ELR (cell line): ENCODE measurements around the gene TBX4.
"Not testable (repeated sequence)": the region's sequence is repeated elsewhere in the genome, so short reads cannot be mapped to it uniquely, and the experiment has no call there.

Experiments
- DNase-seq: peaks from one replicate; pipeline ENCODE4 v3.0.0-alpha.2; 2015; ENCODE audit warnings: low read depth

Gene TBX4

DNA sequence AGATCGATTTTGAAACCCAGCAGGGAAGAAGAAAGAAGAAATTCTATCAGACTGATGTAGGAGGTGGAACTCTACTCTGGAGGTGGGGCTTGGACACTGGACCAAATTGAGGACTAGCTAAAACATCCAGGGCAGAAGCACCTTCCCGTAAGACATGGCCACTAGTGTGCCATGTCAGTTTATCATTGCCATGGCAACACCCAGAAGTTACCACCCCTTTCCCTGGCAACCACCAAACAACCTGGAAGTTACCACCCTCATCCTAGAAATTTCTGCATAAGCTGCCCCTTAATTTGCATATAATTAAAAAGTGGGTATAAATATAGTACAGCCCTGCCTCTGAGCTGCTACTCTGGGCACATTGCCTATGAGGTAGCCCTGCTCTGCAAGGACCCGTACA is 72.1 kb downstream of the TBX4 start:
- DNase-seq: no peak

DNA sequence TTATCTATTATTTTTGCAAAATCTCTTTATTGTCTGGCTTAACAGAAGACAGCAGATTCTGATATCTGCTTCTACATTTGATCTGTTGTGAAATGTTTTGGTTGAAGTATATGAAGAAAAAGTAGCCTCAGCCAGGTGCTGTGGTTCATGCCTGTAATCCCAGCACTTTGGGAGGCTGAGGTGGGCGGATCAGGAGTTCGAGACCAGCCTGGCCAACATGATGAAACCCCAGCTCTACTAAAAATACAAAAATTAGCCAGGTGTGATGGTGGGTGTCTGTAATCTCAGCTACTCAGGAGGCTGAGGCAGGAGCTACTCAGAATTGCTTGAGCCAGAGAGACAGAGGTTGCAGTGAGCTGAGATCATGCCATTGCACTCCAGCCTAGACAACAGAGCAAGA is 75.2 kb downstream of the TBX4 start:
- not testable (repeated sequence) for DNase-seq

DNA sequence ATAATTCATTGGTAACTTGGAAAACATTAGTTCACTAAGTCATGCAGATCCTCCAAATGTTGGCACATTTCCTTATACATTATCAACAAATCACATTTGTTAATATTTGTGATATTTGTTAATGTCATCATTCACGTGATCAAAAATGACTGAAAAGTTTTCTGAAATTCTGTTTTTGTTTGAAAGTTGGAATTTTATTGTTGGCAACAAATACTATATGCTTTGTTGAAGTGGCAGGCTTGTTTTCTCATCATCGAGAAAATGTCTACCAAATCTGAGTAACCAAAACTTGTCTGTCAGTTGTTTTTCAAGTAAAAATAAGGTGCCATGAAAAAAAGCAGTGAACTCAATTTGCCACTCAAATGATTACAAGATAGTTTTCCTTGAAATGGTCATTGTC is 75.9 kb downstream of the TBX4 start:
- DNase-seq: no peak

DNA sequence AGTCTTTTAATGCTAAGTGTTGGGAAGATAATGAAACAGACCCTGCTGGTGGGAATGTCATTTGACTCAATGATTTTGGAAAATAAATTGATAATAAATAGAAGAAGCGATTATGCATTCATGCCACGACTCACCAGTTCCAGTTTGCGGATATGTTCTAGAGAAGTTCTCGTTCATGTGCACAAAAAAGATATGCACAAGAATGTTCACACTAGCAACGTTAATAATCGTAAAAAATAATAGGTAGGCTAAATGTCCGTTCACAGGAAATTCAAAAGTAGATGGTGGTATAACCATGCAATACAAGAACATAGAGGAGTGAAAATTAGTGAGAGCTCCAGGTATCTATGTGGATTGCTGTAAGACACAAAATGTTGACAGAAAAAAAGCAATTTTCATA is 79.0 kb downstream of the TBX4 start:
- DNase-seq: no peak

DNA sequence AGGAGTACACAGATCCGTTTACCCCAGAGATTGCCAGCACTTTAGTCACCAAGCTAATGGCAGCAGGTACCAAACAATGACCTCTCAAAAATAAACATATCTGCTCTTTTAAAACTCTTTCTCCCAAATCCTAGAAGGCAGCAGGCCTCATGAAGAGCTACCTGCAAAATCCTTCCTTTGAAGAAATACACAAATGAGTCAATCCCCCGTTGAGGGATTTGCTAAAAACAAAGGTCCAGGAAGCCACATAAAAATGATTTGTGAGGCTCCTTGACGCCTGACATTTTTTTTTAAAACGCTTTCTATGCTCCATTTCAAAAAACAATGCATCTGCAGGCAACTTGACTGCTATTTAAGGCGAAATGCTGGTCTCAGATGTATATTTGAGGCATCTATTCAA is 80.6 kb downstream of the TBX4 start:
- DNase-seq: no peak

DNA sequence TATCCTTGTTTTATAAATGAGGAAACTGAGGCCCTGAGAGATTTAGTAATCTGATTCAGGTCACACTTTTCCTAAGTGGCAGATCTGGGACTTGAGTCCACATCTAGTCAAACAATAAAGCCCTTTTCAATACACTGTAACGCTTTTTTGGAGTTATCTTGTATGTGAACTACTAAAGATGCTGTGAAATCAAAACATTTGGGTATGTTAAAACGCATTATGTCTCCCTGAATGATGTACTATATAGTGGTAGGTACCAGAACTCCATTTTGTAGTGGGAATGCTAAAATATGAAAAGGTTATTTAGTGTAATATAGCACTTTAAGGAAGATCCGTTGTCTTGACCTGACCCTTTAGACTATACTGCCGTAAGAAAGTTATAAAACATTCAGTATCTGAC is 81.6 kb downstream of the TBX4 start:
- DNase-seq: no peak

DNA sequence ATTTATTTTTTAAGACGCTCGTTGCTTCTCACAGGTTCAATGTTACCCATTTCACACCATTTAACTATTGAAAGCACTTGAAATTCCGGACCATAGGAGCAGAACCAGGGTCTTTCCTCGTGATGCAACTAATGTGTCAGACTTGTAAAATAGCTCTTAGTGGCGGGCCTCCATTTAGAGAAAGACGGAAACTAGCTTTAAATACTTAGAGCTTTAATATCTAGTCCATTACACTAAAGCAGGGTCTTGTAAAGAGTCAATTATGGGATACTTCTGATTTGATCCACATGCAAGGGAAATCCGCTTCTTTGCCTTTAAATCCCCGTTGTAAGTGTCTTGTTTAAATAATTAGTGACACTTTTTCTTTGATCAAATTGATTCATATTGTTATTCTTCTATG is 82.2 kb downstream of the TBX4 start:
- no peak for DNase-seq
